Panc1 (cell line): Measurements from ENCODE around the gene PNP. TPM values are rescaled to one million over a fixed set of nuclear protein-coding genes. Genes with fewer than 3 reads are reported as not detected.
"Not testable (repeated sequence)": the region's sequence is repeated elsewhere in the genome, so short reads cannot be mapped to it uniquely, and the experiment has no call there.

Experiments used
- ATAC-seq: fragments of 200-7000 bp; cut with Tn5 transposase; 2 replicates; pipeline ENCODE4 v1.9.1; 2020; ENCODE audit warnings: mild to moderate bottlenecking, moderate library complexity
- BruUV-seq: library from RNA; stranded (reverse); fragments of 400-500 nt; replicated peaks from 2 replicates; lab custom pipeline; 2021; lab: Mats Ljungman, UMichigan
- CTCF ChIA-PET: fragments of 300-600 bp; sonication (Branson Sonifier 250); formaldehyde crosslinking; loops from one replicate; lab custom pipeline; 2022; ENCODE audit warnings: antibody characterized with exemption; lab: Charles Lee
- POLR2A ChIA-PET: fragments of 300-600 bp; sonication (Branson Sonifier 250); formaldehyde crosslinking; loops from one replicate; lab custom pipeline; 2022; ENCODE audit warnings: antibody characterized with exemption; lab: Charles Lee
- DNase-seq: peaks from one replicate; pipeline ENCODE4 v3.0.0-alpha.2; 2010; ENCODE audit warnings: low read depth, low spot score
- H3K27ac ChIP-seq: 2 replicates; pipeline ENCODE4 v1.5.1; 2011; ENCODE audit warnings: mild to moderate bottlenecking, low read length, inconsistent platforms
- H3K27me3 ChIP-seq: fragments of 200-500 bp; sonication (Bioruptor generic); 2 replicates; pipeline ENCODE4 v1.6.0; 2014; ENCODE audit warnings: low read length, inconsistent platforms; ENCODE audit not compliant: control insufficient read depth, insufficient read depth
- H3K36me3 ChIP-seq: fragments of 200-500 bp; sonication (Bioruptor generic); 2 replicates; pipeline ENCODE4 v1.5.1; 2014; ENCODE audit warnings: inconsistent platforms, mild to moderate bottlenecking, low read length, moderate library complexity; ENCODE audit not compliant: control insufficient read depth, insufficient read depth
- H3K4me1 ChIP-seq: 2 replicates; pipeline ENCODE4 v1.5.1; 2011; ENCODE audit warnings: inconsistent platforms, mild to moderate bottlenecking, low read length, moderate library complexity; ENCODE audit not compliant: control insufficient read depth, insufficient read depth
- H3K4me3 ChIP-seq, 2 experiments: 2 replicates each; pipeline ENCODE4 v1.5.1; 2011 to 2012; ENCODE audit warnings: low read depth in 2 of 2, low read length in 2 of 2, mild to moderate bottlenecking in 2 of 2, inconsistent platforms in 1 of 2, moderate library complexity in 1 of 2
- H3K9me3 ChIP-seq: fragments of 200-500 bp; sonication (Bioruptor generic); 2 replicates; pipeline ENCODE4 v1.5.1; 2014; ENCODE audit warnings: low read depth, mild to moderate bottlenecking, inconsistent platforms, low read length, moderate library complexity; ENCODE audit not compliant: control insufficient read depth, insufficient read depth
- CTCF ChIP-seq: fragments of 450-650 bp; IDR thresholded peaks from 2 replicates; pipeline ENCODE4 v1.5.1; 2017; ENCODE audit warnings: mild to moderate bottlenecking
- POLR2AphosphoS5 ChIP-seq: IDR thresholded peaks from 2 replicates; pipeline ENCODE4 v1.6.1; 2012; ENCODE audit warnings: mild to moderate bottlenecking, low read depth, low read length, moderate library complexity
- SIN3A ChIP-seq: IDR thresholded peaks from 2 replicates; pipeline ENCODE4 v1.6.1; 2012; ENCODE audit warnings: low read depth, mild to moderate bottlenecking, low read length, moderate library complexity, borderline replicate concordance; ENCODE audit not compliant: insufficient read depth
- TCF7L2 ChIP-seq: IDR thresholded peaks from 2 replicates; pipeline ENCODE4 v1.6.1; 2011; ENCODE audit warnings: mild to moderate bottlenecking, low read depth, low read length, inconsistent platforms
- in situ Hi-C: cut with HindIII; loops from 2 replicates; pipeline ENCODE4 v1.10.0; 2016; ENCODE audit warnings: low sequenced_read_pairs, low pct_unique_long_range_greater_than_20kb
- intact Hi-C: fragments of 100-400 bp; cut with micrococcal nuclease; formaldehyde crosslinking; loops from one replicate; pipeline ENCODE4 v1.10.0; 2022; ENCODE audit not compliant: unreplicated experiment
- total RNA-seq: library from RNA; stranded (reverse); gene quantifications from one replicate; pipeline ENCODE4 v1.2.1, GENCODE V29; 2021; ENCODE audit not compliant: unreplicated experiment

Gene PNP
- total RNA-seq, 1 experiment from 2014 or later, result 35.1 TPM

GRCh38 chr14:20452831-20453230 is 16.4 kb upstream of the PNP start:
- ATAC-seq, result not testable (repeated sequence)
- peaks cover 21% of the 10 kb centered on the region for H3K36me3 ChIP-seq

GRCh38 chr14:20454516-20455354 is 14.5 kb upstream of the PNP start, which contains the start of the genes APEX1 and OSGEP:
TSS of gene APEX1 (plus strand) at chr14:20455226. CDS start at chr14:20455646, 420 bp downstream.
TSS of gene OSGEP (minus strand) at chr14:20454812. CDS start at chr14:20454683, 129 bp downstream.
- ATAC-seq (peak; percentile 90), DNase-seq (peak; percentile 94)
- intact Hi-C loops (no loop called here), in situ Hi-C loops (no loop called here)
- BruUV-seq, result no TSS peak
- H3K27me3 ChIP-seq, result no peaks in the 10 kb centered on the region
- ChIA-PET POLR2A (interaction anchor here (0.6 to 1.4 kb wide), 3 partner anchors 8 to 171 kb away, joined by 3 to 32 read pairs (median 4); partner anchors contain the start of gene PARP2), CTCF (interaction anchor here (0.6 kb wide), 1 partner anchor 86 kb away, joined by 5 read pairs; no protein-coding TSS in a partner anchor)
- H3K36me3 ChIP-seq, result peaks cover 18% of the 10 kb centered on the region
- H3K4me3 ChIP-seq, result peak within 1 kb of the TSS; percentile 86 to 93
- TF ChIP-seq TCF7L2 (peak; percentile 77), CTCF (no peak), POLR2AphosphoS5 (peak; percentile 29)
- peaks cover 28% of the 10 kb centered on the region for H3K4me1 ChIP-seq
- peak within 1 kb of the TSS; percentile 97 for H3K27ac ChIP-seq
- H3K9me3 ChIP-seq, result no peaks in the 10 kb centered on the region

More at GRCh38 chr14:20452831-20453230, 16.4 kb upstream of the PNP start:
- H3K4me3 ChIP-seq, H3K27me3 ChIP-seq, BruUV-seq, H3K9me3 ChIP-seq, H3K27ac ChIP-seq, CTCF ChIA-PET, DNase-seq, intact Hi-C loops, in situ Hi-C loops: not testable (repeated sequence)
- POLR2A ChIA-PET, result interaction anchor here (0.6 kb wide), 1 partner anchor 29 kb away, joined by 8 read pairs; no protein-coding TSS in a partner anchor
- H3K4me1 ChIP-seq, result peaks cover 17% of the 10 kb centered on the region

- H3K27me3 ChIP-seq, result no peaks in the 10 kb centered on the region
- H3K4me3 ChIP-seq, result peak overlapping the region; percentile 86 to 93
- intact Hi-C loops, result no loop called here
- TF ChIP-seq POLR2AphosphoS5, result 0 out of 2 replicates have a peak, but pooled peaks have one; percentile 35
- no peak for TF ChIP-seq SIN3A
- peak overlapping the region; percentile 97 for H3K27ac ChIP-seq
- peak; percentile 81 for ATAC-seq
- ChIA-PET POLR2A (interaction anchor here (0.5 to 1.4 kb wide), 4 partner anchors 9 to 170 kb away, joined by 3 to 32 read pairs (median 4); partner anchors contain the start of gene PARP2), CTCF (interaction anchor here (0.6 kb wide), 1 partner anchor 87 kb away, joined by 5 read pairs; no protein-coding TSS in a partner anchor)
- H3K36me3 ChIP-seq, result peaks cover 18% of the 10 kb centered on the region
- H3K4me1 ChIP-seq, result peaks cover 33% of the 10 kb centered on the region
- in situ Hi-C loops, result no loop called here
- no peaks in the 10 kb centered on the region for H3K9me3 ChIP-seq
- DNase-seq, result no peak
- BruUV-seq, result TSS peak; percentile 97
These were observed 13.6 kb upstream of the PNP start for GRCh38 chr14:20455355-20456300.
